Left lung (tissue), 10 donors: Measurements from ENCODE around the gene PRKN. TPM values are rescaled to one million over a fixed set of nuclear protein-coding genes. Genes with fewer than 3 reads are reported as not detected.

Source experiments
- ATAC-seq: fragments of 200-7000 bp; cut with Tn5 transposase; one replicate; pipeline ENCODE4 v1.9.1; 2020; ENCODE audit warnings: moderate library complexity
- DNase-seq, 4 donors: peaks; one replicate each; pipeline ENCODE4 v3.0.0-alpha.2; 2013 to 2020
- H3K27ac ChIP-seq, 2 donors: fragments of 200-600 bp; sonication (generic) in 1 of 2; one replicate each; pipeline versions ENCODE4 v1.5.0 to v1.8.0; 2020 to 2021
- H3K27me3 ChIP-seq, 2 donors: fragments of 200-600 bp; sonication (generic) in 1 of 2; one replicate each; pipeline versions ENCODE4 v1.5.0 to v1.8.0; 2020 to 2021
- H3K36me3 ChIP-seq, 2 donors: fragments of 200-600 bp; sonication (generic) in 1 of 2; one replicate each; pipeline versions ENCODE4 v1.5.0 to v1.8.0; 2020 to 2021
- H3K4me1 ChIP-seq, 2 donors: fragments of 200-600 bp; one replicate each; pipeline ENCODE4 v1.8.0; 2021
- H3K4me3 ChIP-seq, 2 donors: fragments of 200-600 bp; sonication (generic) in 1 of 2; one replicate each; pipeline versions ENCODE4 v1.5.0 to v1.8.0; 2020 to 2021; ENCODE audit warnings: mild to moderate bottlenecking in 1 of 2
- H3K9me3 ChIP-seq, 2 donors: fragments of 200-600 bp; sonication (generic) in 1 of 2; one replicate each; pipeline versions ENCODE4 v1.5.0 to v1.8.0; 2020 to 2021
- intact Hi-C, 2 donors: fragments of 100-400 bp; cut with DNase I; formaldehyde crosslinking; loops; one replicate each; pipeline versions ENCODE4 v1.11.2 to v1.14.2; 2022
- polyA plus RNA-seq, 6 donors: library from polyadenylated mRNA; unstranded; fragments of 120-200 nt; gene quantifications; one replicate each; pipeline ENCODE4 v1.2.1, GENCODE V29; 2013; ENCODE audit not compliant: insufficient read length in 6 of 6
- total RNA-seq, 2 donors: library from RNA; stranded (reverse); fragmentation: NEBNext Ultra II Directional; extraction: Animal tissue kit (Norgen Biotek cat#: 25700); gene quantifications; one replicate each; pipeline ENCODE4 v1.2.1, GENCODE V29; 2021
- TF ChIP-seq, protein P1 (sequence below), 2 donors: fragments of 200-600 bp; sonication (generic) in 1 of 2; IDR thresholded peaks; one replicate each; pipeline versions ENCODE4 v1.5.0 to v1.8.0; 2021; ENCODE audit warnings: antibody characterized with exemption in 2 of 2
- donor health status: DM: no; HTN: yes; CAD: no.
- donor health status: DM: no; HTN: no; CAD: no.

PRKN gene
- total and polyA plus RNA-seq, 8 donors = 1.9 to 4.3 (median 2.5) TPM

DNA sequence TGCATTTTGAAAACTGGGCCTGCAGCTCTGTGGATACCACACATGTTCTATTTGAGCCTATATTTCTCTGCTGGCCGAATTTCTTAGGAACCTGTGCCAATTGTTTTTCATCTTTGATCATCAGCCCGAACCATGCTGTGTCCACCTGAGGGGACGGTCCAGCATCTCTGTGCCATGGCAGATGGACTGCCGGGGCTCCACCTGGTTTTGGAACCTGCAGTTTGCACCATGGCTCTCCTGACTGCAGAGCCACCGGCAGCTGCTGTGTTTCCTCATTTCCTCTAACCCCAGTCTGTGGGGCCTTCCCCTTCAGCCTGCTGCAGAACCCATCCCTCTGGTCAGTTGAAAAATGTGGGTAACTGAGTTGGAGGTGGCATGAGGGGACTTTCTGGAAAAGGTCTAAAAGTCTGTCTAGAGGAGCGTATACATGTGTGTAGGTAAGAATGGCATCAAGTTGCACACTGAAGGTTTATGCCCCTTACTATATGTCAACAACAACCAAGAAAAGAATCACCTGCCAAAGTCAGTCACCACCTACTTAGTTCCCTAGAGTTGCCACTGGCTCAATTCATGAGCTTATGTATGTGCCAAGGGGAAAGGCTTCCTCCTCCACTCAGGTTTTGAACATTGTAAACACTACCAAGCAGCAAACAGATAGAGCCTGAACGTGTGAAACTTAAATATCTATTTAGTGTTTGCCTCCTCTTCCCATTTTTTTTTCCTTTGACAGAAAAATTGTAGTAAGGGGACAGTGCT is 548.2 kb downstream of the PRKN start:
- intact Hi-C loops = no loop called here
- H3K4me3 ChIP-seq = no peak overlapping the region
- no peaks in the 10 kb centered on the region for H3K9me3 ChIP-seq
- ATAC-seq (no peak), DNase-seq (no peak)
- H3K36me3 ChIP-seq = no peaks in the 10 kb centered on the region
- no peak overlapping the region for H3K27ac ChIP-seq
- TF ChIP-seq, protein P1, sequence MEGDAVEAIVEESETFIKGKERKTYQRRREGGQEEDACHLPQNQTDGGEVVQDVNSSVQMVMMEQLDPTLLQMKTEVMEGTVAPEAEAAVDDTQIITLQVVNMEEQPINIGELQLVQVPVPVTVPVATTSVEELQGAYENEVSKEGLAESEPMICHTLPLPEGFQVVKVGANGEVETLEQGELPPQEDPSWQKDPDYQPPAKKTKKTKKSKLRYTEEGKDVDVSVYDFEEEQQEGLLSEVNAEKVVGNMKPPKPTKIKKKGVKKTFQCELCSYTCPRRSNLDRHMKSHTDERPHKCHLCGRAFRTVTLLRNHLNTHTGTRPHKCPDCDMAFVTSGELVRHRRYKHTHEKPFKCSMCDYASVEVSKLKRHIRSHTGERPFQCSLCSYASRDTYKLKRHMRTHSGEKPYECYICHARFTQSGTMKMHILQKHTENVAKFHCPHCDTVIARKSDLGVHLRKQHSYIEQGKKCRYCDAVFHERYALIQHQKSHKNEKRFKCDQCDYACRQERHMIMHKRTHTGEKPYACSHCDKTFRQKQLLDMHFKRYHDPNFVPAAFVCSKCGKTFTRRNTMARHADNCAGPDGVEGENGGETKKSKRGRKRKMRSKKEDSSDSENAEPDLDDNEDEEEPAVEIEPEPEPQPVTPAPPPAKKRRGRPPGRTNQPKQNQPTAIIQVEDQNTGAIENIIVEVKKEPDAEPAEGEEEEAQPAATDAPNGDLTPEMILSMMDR (IDR thresholded peaks at IDR 0.05) = no peak
- no peaks in the 10 kb centered on the region for H3K27me3 ChIP-seq
- H3K4me1 ChIP-seq = peaks cover 0 to 4% of the 10 kb centered on the region in 2 donors

DNA sequence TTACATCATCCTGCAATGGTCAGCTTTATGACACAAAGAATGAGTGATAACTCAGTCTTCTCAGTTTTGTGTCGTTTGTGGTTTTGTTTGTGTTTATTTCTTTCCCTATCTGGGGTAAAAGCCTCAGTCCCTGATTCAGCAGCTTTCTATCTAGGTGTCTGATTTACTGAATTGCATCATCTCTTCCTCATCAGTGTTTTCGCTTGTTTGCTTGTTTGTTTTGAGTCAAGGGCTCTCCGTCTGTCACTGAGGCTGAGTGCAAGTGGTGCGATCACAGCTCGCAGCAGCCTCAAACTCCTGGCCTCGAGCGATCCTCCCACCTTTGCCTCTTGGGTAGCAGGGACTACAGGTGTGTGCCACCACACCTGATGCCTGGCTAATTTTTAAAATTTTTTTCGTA is 548.9 kb downstream of the PRKN start:
- H3K4me3 ChIP-seq = no peak overlapping the region
- H3K9me3 ChIP-seq = no peaks in the 10 kb centered on the region
- DNase-seq (no peak), ATAC-seq (no peak)
- H3K4me1 ChIP-seq = peaks cover 0 to 4% of the 10 kb centered on the region in 2 donors
- H3K36me3 ChIP-seq = no peaks in the 10 kb centered on the region
- no peak overlapping the region for H3K27ac ChIP-seq
- intact Hi-C loops = no loop called here
- H3K27me3 ChIP-seq = no peaks in the 10 kb centered on the region
- TF ChIP-seq, protein P1 (IDR thresholded peaks at IDR 0.05) = no peak

DNA sequence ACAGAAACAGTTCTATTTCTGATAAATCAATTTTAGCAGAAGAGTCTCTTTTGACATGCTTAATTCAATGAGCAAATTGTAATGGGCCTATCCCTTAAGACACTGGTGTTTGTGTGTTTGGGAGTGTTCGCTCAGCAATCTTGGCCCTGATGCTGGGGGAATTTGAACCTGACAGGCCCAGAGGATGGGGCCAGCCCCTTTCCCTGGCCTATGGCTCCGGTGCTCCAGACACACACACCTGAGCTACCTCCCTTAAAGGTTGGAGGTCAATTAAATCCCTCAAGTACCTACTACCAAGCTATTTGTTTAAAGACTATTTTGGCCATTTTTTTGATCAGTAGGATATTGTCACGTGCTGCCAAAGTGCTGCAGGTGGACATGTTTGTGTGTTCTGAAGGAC is 549.3 kb downstream of the PRKN start:
- H3K27me3 ChIP-seq = no peaks in the 10 kb centered on the region
- H3K9me3 ChIP-seq = no peaks in the 10 kb centered on the region
- no peak for ATAC-seq
- no peak overlapping the region for H3K4me3 ChIP-seq
- H3K4me1 ChIP-seq = peaks cover 0 to 4% of the 10 kb centered on the region in 2 donors
- no peak for DNase-seq
- H3K27ac ChIP-seq = no peak overlapping the region
- intact Hi-C loops = no loop called here
- H3K36me3 ChIP-seq = no peaks in the 10 kb centered on the region
- TF ChIP-seq, protein P1 (IDR thresholded peaks at IDR 0.05) = no peak

DNA sequence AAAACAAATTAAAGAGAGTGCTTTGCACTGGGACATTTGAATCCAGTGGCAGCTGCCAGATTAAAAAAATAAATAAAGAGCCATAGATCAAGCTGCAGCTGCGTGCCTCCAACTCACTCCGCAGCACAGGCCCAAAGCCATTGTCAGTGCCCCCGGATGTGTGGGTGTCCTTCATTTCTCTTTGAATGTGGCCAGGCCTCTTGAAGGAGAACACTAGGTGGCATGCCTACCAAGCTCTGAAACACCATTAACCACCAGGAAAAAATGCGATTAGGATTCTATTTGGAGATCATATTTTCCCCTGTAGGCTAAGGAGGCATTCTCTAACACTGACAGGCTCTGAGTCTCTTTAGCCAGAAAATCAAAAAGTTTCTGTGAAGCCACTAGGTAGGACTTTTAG is 549.8 kb downstream of the PRKN start:
- DNase-seq = peak in 2 of 4 donors; percentile 14 to 31
- Histone ChIP-seq H3K27ac (no peak overlapping the region), H3K36me3 (no peaks in the 10 kb centered on the region), H3K27me3 (no peaks in the 10 kb centered on the region), H3K4me3 (no peak overlapping the region), H3K9me3 (no peaks in the 10 kb centered on the region), H3K4me1 (peaks cover 0 to 4% of the 10 kb centered on the region in 2 donors)
- no peak for ATAC-seq
- TF ChIP-seq, protein P1 (IDR thresholded peaks at IDR 0.05) = no peak
- intact Hi-C loops = no loop called here

GRCh38 chr6:162173466-162173865 is 554.1 kb downstream of the PRKN start:
- Histone ChIP-seq H3K36me3 (no peaks in the 10 kb centered on the region), H3K4me1 (no peaks in the 10 kb centered on the region), H3K9me3 (no peaks in the 10 kb centered on the region), H3K27me3 (no peaks in the 10 kb centered on the region), H3K4me3 (no peak overlapping the region), H3K27ac (no peak overlapping the region)
- intact Hi-C loops = no loop called here
- ATAC-seq (no peak), DNase-seq (no peak)
- TF ChIP-seq, protein P1 (IDR thresholded peaks at IDR 0.05) = no peak
